GM18868 (cell line): Measurements from ENCODE around the gene TIGD6.

Experiments used
- ATAC-seq: cut with Tn5 transposase; IDR thresholded peaks from one replicate; pipeline ENCODE4 v1.9.1; 2021; ENCODE audit warnings: mild to moderate bottlenecking, moderate library complexity; ENCODE audit not compliant: unreplicated experiment

TIGD6 gene

DNA sequence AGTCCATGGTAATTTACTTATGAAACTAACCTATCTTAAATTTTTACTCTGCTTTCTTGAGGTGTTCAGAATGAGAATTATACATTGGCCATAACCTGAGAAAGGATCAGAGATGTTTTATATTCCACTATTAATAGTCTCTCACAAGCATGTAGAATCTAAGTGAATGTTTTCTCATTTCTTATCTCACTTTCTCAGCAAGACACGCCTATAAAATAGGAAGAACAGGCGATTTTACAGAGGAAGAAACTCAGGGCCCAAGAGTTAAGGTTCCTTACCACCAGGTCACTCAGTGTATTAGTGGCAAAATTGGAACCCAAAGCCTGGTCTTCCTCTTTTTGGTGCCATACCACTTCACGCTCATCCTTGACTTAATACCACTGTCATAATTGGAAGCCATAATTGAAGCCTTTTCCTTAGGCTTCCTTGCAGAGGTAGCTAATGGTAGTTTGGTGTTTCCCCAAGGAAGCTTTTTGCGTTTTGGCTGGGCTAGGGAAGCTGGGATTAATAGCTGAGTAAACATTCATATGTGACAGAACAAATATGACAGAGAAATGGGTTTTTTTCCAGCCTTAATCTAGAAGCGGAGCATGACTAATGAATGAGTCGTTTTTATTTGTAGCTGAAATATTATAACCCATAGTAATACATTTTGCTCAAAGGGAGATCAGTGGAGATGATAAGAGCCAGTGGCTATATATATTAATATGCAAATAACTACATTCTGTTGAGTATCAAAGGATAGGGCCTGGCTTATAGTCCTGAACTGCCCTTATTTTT is 17.0 kb upstream of the TIGD6 start:
- ATAC-seq = no peak

DNA sequence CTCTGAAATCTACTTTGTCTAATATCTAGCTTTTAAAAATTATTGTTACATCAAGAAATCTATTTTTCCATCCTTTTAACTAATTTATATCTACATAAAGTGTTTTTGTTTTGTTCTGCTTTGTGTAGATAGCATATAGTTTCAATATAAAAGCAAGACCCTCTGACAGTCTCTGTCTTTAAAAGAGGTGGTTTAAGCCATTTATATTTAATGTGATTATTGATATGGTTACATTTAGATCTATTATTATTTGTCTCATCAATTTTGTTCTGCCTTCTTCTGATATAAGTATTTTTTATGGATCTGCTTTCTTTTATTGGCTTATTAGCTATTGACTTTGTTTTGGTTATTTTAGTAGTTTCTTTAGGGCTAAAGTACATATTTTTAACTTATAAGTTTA is 16.1 kb upstream of the TIGD6 start:
- ATAC-seq = no peak

DNA sequence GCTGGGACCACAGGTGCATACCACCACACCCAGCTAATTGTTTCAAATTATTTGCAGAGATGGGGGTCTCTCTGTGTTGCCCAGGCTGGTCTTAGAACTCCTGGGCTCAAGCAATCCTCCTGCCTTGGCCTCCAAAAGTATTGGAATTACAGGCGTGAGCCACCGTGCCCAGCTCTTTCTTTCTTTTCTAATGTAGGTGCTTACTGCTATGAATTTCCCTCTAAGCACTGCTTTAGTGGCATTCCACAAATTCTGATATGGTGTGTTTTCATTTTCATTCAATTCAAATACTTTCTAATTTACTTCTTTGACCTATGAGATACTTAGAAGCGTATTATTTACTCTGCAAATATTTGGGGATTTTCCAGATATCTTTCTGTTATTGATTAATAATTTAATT is 15.0 kb upstream of the TIGD6 start:
- no peak for ATAC-seq

DNA sequence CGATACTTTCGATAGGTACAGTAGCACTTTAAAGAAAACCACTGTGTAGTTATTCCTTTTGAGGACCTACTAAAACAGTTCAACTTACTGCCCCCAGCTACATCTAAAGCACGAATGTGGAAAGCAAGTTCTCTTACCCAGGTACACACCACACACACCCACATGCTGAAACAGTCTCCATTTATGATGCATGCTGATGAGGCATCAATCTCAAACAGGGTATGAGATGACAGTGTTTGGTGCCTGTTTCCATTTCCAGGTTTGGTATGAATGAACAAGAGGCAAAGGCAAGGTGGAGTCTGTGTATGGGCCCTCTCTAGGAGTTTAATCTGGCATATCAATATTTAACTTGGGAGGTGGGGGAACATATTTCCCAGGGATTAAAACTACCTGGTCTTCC is 14.0 kb upstream of the TIGD6 start:
- ATAC-seq = no peak

DNA sequence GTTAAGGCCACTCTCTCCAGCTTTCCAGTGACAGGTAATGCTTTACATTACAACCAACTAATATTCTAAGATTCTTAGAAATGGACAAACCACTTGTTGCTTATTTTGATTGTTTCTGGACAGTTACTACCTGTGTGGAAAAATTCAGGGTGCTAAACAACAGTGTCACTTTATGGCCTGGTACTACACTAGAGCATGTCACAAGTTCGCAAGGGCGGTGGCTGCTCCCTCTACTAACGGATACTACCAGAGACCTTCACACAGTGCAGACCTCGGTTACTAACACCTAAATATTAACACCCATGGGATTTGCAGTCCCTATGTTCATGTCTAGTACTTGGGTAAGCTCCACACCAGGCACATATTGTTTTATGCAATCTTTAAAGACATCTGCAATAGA is 13.5 kb upstream of the TIGD6 start:
- ATAC-seq = no peak

DNA sequence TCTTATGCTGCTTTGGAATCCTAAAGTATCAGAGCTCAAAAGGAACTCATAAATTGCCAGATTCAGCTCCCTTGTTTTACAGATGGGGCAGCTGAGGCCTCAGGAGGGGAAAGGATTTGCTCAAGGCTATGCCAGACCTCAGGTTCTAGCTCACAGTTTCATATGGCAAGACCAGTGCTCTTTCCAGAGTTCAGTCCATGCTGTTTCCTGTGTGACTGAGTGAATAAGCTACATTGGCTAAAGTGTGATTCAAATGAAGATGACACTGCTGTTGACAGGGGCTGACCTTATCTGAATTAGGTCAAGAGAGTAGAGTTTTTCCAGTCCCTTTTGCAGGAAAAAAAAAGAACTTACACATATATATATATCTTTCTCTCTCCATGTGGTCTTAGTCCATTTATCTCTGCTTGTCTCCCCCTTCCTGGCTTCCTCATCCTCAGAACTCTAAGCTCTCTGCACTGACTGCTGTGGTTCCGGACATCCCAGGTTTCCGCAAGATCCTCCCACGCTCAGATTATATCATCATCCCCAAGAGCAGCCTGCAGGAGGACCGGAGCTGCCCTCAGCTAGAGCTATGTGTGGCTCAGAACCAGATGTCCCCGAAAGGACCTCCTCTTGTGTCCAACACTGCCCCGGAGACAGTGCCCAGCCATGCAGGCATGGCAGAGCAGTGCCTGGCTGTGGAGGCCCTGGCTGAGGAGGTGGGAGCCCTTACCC is 9.4 kb upstream of the TIGD6 start:
- ATAC-seq = no peak

DNA sequence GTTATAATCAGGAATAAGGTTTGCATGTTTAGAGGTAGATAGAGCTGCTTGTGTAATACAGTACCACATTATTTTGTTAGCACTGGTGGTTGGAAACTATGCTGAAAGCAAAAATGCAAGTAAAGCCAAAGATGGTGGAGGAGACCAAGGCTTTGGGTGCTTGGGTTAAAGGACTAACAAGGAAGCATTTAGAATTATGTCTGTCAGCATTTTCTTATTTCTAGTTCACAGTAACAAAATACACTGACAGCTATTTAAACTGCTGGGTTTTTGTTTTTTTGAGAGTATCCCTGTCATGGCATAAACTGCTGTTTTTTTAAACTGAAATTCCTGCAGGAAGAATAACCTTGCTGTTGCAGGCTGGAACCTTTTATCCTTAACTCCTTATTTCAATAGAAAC is 6.6 kb upstream of the TIGD6 start:
- no peak for ATAC-seq

DNA sequence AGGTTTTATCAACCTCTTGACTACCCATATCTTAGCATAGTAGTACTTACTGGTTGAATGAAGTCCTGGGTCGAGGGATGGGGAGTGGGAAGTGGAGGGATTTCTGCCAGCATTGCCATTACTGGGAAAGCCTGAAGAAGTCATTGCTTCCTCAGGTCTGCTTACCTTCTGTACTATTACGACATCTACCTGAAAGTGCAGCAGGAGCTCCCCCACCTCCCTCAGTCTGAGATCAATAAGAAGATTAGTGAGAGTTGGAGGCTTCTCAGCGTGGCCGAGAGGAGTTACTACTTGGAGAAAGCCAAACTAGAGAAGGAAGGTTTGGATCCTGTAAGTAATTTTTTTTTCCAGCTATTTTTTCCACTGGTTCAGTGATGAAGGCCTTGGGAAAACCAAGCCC is 5.9 kb upstream of the TIGD6 start:
- ATAC-seq = no peak

DNA sequence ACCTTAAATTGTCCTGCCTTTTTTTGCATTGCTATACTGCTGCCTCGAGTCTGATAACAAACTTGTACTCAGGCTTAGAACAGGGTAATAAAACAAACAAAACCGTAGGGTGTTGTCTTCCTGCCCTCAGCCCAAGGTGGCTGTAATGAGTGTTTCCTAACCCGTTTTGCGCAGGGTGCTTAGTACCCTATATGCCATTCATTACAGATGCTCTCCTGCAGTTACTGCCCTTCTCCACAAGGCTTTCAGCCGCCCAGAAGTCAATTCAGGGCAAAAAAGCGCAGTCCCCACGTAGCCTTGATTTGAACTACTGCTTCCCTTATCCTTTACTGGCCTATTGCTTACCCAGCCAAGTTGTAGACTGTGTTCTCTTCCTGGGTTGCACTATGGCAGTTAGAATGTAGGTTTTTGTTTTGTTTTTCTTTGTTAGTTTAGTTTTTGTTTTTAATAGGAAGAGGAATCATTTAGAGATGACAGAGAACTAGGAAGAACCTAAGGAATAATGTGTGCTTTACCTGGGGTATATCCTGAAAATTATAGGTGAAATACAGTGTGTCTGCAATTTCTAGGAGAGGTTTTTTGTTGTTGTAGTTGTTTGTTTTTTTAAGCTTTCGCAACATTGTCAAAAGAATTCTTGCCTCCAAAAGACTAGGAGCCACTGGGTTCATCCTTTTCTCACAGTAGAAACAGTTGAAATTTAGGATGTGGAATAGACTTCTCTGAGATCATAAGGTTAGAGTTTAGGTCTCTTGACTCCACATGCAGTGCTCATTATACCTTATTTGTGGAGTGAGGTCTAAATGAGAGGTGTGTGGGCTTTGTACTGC is 1.4 kb upstream of the TIGD6 start:
- peak; percentile 66 for ATAC-seq

DNA sequence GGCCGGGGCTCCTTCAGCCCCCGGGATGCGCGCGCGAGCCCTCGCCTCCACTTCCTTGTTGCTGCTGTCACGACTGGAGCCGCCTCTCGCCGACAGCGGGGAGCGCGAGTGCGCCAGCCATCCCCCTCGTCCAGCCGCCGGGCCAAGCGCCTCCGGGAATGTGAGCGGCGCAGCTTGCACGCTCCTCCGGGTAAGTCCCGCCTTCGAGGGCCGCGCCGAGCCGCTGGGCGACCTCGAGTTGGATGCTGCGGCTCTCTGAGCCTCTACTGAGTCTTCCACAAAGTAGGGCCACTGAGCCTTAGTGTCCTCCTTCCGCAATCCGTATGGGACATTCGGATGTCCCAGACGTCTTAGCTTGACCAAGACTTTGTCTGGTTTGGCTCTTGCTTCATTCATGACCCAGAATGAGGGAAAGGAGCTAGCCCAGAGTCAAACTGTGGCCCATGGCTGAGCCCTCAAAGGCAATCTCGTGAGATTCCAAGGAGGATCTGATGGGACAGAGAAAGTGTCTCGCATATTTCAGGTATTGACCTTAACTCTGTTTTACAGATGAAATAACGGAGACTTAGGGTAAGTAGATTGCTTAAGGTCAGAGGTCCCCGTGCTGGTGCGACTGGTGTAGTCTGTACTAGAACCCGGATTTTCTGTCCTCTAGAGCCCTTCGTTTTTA is 671 bp upstream of the TIGD6 start:
- ATAC-seq = no peak

DNA sequence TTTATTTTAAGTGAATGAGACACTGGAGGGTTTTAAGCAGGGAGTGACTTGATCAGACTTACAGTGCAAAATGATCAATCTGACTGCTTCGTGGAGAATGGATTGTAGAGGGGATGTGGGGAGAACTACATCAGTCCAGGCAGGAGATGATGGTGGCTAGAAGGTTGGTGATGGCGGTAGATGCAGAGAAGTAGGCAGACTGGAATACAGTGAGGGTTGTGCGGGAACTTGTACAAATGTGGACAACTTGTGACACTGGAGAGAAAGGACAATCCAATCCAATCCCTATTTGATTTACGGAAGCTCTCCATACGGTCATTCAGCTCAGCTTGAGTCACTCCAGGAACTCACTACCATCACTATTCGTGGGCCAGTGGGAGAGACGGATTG is 593 bp downstream of the TIGD6 start:
- ATAC-seq = no peak

DNA sequence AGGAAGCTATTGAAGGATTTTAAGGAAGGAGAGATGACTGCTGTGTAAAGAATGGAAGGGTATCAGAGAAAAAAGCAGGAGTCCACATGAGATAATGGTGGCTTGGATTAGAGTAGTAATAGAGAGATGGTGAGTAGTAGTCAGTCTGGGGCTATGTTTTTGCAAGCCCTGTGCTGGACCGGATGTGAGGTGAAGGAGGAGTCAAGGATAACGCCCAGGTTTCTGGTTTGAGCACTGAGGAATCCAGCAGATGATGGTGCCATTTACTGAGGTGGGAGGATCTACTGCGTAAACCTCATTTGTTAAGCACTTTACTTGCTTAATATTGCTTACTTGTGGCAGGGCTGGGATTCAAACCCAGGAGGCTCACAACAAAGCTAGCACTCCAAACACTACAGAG is 1.1 kb downstream of the TIGD6 start:
- no peak for ATAC-seq

DNA sequence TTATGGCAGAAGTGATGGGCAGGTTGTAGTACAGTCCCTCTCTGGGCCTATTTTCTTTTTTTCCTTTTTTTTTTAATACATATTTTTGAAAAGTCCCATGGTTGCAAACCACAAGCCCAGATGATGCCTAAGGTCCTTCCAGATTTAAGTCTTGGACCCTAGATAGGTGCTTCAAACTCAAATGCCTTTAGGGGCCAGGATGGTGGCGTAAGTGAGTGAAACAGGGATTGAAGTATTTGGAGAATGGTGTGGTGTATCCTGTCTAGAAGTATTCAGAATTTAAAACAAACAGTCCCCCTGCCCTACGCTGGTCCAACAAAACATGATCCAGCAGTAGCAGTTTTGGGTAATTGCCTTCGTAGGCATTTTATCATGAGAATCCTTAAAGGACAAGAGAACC is 2.2 kb downstream of the TIGD6 start:
- ATAC-seq = no peak

DNA sequence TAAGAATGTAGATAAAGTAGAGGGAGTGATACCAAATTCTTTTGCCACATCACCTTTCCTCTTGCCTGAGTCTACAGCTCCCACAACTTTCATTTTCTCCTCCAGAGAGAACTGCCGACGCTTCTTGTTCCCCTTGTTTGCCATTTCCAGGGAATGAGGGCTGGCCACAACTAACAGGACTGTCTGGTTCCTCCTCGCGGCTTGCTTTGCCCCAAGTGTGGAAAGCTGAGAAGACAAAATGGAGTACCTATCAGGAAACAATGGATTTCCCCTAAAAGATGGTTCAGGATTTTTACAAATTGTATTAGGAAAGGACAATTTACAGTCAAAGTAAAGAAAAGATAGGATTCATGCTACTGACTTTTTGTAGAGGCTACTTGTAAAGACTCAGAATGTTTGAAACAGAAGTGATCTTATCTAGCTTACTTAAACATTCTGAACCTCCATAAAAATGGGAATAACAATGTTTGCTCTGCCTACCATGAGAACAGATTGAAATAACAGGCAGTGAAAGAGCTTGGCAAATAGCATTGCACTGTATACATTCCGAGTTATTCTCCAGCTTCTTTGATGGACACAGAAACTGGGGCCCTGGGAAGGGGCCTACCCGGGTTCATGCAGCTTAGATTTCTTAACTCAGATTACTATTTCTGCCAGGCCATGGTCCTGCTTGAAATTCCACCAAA is 4.1 kb downstream of the TIGD6 start:
- ATAC-seq = no peak

DNA sequence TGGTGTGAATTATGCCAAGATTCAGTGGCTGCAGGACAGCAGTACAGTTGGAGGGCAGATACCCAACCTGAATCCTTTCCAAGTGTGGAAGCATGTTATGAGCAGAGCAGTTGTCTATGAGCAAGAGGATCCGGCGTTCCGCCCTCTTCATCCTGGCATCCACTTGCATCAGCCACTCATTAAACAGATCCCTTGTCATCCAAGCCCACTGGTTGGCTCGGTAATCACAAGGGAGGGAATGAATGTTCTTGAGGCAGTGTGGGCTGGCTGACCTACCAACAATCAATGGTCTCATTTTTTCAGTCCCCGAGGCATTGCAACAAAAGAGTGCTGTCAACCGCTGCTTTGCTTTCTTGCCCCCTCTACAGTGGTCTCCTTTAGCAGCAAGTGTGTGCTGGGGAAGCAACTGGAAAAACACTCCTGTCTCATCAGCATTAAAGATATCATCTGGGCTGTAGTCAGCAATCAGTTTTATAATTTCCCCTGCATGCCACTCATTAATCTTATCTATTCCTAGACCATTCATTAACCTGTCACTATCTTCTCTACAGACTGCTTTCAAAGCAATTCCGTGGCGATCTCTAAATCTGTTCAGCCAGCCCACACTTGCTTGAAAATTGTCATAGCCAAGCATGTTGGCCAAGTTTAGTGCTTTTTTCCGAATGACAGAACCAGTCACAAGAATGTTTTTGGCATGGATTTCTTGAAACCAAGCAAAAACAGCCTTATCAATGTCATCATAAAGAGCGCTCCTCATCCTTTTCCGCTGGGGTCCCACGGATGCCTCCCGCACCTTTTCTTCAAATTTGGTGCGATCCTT is 4.9 kb downstream of the TIGD6 start:
- ATAC-seq = no peak

DNA sequence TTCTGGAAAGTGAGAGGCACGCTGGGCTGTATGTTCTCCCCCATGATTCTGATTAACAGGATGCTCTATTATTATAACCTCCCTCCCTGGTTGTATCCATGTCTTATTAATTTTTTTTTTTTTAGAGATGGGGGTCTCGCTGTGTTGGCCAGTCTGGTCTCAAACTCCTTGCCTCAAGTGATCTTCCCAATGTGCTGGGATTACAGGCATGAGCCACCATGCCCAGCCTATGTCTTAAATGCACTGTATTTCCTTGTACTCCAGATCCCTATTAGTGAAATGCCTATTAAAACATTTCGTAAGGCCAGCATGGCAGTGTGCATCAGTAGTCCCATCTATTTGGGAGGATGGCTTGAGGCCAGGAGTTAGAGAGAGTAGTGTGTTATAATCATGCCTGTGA is 7.0 kb downstream of the TIGD6 start:
- ATAC-seq = no peak

DNA sequence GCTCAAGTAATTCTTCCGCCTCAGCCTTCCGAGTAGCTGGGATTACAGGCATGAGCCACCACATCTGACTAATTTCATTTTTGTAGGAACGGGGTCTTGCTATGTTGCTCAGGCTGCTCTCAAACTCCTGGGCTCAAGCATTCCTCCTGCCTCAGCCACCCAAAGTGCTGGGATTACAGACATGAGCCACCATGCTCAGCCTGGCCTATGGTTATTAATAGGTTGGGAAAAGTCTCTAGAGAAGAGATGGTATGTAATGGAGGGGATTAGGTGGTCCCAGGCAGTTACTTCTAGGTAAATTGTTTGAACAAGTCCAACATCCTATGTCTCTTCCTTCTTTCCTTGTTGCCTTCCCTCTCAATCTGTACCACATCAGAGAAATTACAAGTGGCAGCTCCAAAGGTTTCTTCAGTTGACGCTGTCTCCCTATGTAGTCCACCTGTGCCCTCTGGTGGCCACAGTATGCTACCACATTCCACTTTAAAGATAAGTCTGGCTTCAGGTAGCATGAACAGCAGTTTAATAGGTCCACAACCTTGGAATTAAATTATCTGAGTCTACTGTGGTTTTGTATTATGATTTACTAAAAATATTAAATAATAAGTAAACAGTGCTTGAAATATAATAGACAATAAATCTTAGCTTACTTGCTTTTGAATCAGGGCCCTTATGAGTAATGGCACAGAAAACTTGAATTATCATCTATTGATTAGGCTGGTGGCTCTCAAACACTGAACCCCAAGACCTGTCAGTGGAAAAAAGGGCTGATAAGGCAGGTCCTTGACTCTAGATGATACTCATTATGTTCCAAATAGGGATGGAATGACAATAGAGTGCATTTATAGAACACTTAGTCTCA is 9.7 kb downstream of the TIGD6 start:
- ATAC-seq = peak; percentile 80

DNA sequence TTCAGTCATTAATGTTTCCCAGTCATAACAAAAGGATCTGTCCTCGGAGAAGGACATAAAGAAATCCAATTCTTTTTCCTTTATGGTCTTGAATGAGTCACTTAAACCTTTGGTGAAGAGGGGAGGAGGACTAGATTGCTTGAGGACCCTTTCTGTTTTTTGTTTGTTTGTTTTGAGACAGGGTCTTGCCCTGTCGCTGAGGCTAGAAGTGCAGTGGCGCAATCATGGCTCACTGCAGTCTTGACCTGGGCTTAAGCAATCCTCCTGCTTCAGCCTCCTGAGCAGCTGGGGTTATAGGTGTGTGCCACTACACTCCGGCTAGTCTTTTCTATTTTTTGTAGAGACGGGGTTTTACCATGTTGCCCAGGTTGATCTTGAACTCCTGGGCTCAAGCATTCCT is 12.3 kb downstream of the TIGD6 start:
- ATAC-seq = no peak

DNA sequence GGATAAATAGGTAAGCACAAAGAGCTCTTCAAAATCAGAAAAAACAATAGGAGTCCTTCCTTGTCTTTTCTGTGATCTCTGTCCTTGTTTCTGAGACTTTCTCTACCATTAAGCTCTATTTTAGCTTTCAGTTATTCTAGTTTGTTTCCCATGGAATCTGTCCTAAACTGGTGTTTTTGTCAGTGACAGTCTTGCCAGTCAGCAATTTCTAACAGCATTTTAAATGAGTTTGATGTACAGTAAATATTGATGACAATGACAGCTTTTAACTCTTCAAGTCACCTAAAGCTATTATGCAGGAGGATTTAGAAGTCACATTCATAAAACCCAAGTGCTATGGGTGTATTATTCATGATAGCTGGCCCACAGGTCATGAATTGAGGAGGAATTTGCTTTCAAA is 17.9 kb downstream of the TIGD6 start:
- ATAC-seq = no peak
